ENCODE measurements around the gene SEC14L3. TPM values are rescaled to one million over a fixed set of nuclear protein-coding genes. Genes with fewer than 3 reads are reported as not detected.

The SEC14L3 gene
- total RNA-seq, 3 donors from 2014 or later (not counting 1 experiment from before 2014, with no cell fraction given) = not detected

DNA sequence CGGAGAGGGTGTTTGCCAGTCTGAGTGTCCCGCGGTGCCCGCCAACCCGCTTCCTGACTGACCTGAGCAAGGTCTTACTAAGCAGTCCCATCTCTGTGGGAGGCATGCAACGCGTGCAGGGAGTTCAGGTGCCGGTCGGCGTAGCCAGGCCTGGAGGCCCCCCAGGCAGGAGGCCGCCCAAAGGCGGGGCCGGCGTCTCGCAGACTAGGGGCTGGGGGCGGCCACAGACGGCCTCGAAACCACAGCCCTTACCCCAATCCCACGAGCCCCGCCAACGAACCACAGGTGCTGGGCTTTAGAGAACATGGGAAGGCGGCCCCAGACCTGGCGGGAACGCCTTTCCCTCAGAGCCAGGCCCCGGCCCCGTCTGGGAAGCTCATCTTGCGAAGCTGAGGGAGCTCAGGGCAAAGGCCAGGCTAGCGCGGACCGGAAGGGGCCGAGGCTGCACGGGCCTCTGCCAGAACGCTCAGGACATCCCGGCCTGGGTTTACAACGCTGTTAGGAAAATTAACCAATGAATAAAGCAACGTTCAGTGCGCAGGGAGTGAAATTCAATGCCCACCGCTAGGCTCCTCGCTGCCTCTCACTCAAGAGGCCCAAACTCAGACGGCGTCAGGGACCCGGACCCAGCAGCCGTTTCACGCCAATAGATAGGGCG is 48.4 kb downstream of the SEC14L3 start:
- Mint-ChIP-seq H3K4me1 (peaks cover 41 to 55% of the 10 kb centered on the region in 2 donors), H3K9me3 (no peaks in the 10 kb centered on the region), H3K36me3 (no peaks in the 10 kb centered on the region), H3K27ac (peak overlapping the region; percentile 93 to 94), H3K4me3 (peak overlapping the region; percentile 95), H3K27me3 (ENCODE audit: low read depth in 2 of 2) (no peaks in the 10 kb centered on the region)
- intact Hi-C loops (cut with micrococcal nuclease) = no loop called here
- Histone ChIP-seq H3K36me3 (ENCODE audit: control insufficient read depth, insufficient read depth, low read length) (peaks cover 4% of the 10 kb centered on the region), H3K4me1 (ENCODE audit: control insufficient read depth, insufficient read depth, low read length) (peaks cover 46% of the 10 kb centered on the region), H3K9me3 (ENCODE audit: control insufficient read depth, insufficient read depth, low read length) (no peaks in the 10 kb centered on the region), H3K27me3 (ENCODE audit: control insufficient read depth, insufficient read depth, low read length) (no peaks in the 10 kb centered on the region), H3K27ac (ENCODE audit: low read length) (peak overlapping the region; percentile 90), H3K4me3 (ENCODE audit: low read length) (peak overlapping the region; percentile 79)
- TF ChIP-seq CTCF (IDR thresholded peaks at IDR 0.05) = no peak
- under 1% methylated on average over 45 of the region's 45 CpGs for WGBS (ENCODE audit: insufficient coverage)
- ATAC-seq (peak; percentile 16 to 27 (median 20)), DNase-seq (no peak)

- Mint-ChIP-seq H3K27me3 (ENCODE audit: low read depth in 2 of 2) (no peaks in the 10 kb centered on the region), H3K4me3 (peak overlapping the region; percentile 95), H3K27ac (peak overlapping the region; percentile 79 to 93), H3K4me1 (peaks cover 41 to 55% of the 10 kb centered on the region in 2 donors), H3K36me3 (no peaks in the 10 kb centered on the region), H3K9me3 (no peaks in the 10 kb centered on the region)
- H3K36me3 ChIP-seq (ENCODE audit: control insufficient read depth, insufficient read depth, low read length) = peaks cover 4% of the 10 kb centered on the region
- peak in 1 of 2 donors; percentile 49 for DNase-seq
- peaks cover 46% of the 10 kb centered on the region for H3K4me1 ChIP-seq (ENCODE audit: control insufficient read depth, insufficient read depth, low read length)
- H3K4me3 ChIP-seq (ENCODE audit: low read length) = peak overlapping the region; percentile 79
- WGBS (ENCODE audit: insufficient coverage) = 58% methylated on average over 18 of the region's 18 CpGs
- peak overlapping the region; percentile 90 for H3K27ac ChIP-seq (ENCODE audit: low read length)
- intact Hi-C loops (cut with micrococcal nuclease) = no loop called here
- no peaks in the 10 kb centered on the region for H3K27me3 ChIP-seq (ENCODE audit: control insufficient read depth, insufficient read depth, low read length)
- ATAC-seq = no peak
- no peak for TF ChIP-seq CTCF (IDR thresholded peaks at IDR 0.05)
- H3K9me3 ChIP-seq (ENCODE audit: control insufficient read depth, insufficient read depth, low read length) = no peaks in the 10 kb centered on the region
These were observed 49.1 kb downstream of the SEC14L3 start for GRCh38 chr22:30422481-30423300.

DNA sequence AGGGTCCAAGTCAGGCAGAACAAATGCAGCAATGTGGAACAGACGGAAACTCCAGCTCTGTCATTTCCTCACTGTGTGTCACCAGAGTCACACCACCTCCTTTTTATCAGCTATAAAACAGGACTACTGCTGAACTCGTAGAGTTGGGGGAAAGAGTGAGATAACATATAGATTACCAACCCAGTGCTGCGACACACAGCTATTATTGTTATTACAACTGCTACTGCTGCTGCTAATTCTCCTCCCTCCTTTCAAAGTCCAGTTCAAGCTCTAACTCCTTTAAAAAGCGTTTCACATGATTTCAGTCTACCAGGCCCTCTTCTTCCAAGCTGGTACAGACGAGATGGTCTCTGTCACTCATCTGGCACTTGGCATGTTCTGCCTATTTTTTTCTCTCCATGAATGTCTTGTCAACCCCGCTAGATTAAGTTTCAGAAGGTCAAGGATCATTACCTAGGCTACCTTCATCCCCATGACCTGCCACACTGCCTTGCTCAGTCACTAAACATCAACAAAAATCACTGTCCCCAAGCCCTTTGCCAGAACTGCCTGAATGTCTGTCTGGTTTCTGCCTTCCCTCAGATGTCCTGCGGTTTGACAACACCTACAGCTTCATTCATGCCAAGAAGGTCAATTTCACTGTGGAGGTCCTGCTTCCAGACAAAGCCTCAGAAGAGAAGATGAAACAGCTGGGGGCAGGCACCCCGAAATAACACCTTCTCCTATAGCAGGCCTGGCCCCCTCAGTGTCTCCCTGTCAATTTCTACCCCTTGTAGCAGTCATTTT is 49.9 kb downstream of the SEC14L3 start:
- ATAC-seq (no peak), DNase-seq (no peak)
- H3K36me3 Mint-ChIP-seq = no peaks in the 10 kb centered on the region
- peaks cover 41% of the 10 kb centered on the region for H3K4me1 ChIP-seq (ENCODE audit: control insufficient read depth, insufficient read depth, low read length)
- no peaks in the 10 kb centered on the region for H3K27me3 ChIP-seq (ENCODE audit: control insufficient read depth, insufficient read depth, low read length)
- H3K27me3 Mint-ChIP-seq (ENCODE audit: low read depth in 2 of 2) = no peaks in the 10 kb centered on the region
- intact Hi-C loops (cut with micrococcal nuclease) = no loop called here
- H3K4me3 Mint-ChIP-seq = peak overlapping the region; percentile 95
- H3K9me3 ChIP-seq (ENCODE audit: control insufficient read depth, insufficient read depth, low read length) = no peaks in the 10 kb centered on the region
- no peaks in the 10 kb centered on the region for H3K9me3 Mint-ChIP-seq
- TF ChIP-seq CTCF (IDR thresholded peaks at IDR 0.05) = no peak
- H3K27ac Mint-ChIP-seq = peak overlapping the region; percentile 79 to 93
- H3K27ac ChIP-seq (ENCODE audit: low read length) = no peak overlapping the region
- 95% methylated on average over 7 of the region's 8 CpGs for WGBS (ENCODE audit: insufficient coverage)
- peaks cover 4% of the 10 kb centered on the region for H3K36me3 ChIP-seq (ENCODE audit: control insufficient read depth, insufficient read depth, low read length)
- H3K4me1 Mint-ChIP-seq = peaks cover 41 to 48% of the 10 kb centered on the region in 2 donors
- no peak overlapping the region for H3K4me3 ChIP-seq (ENCODE audit: low read length)
